ENCODE data around the gene SLC16A11. TPM values are rescaled to one million over a fixed set of nuclear protein-coding genes. Genes with fewer than 3 reads are reported as not detected.
A peak's percentile ranks its signal among the peaks of the same experiment; 100 is the strongest.

Gene SLC16A11
- total RNA-seq, 1 donor from 2014 or later = 3.9 TPM

- H3K36me3 Mint-ChIP-seq = no peaks in the 10 kb centered on the region
- no peak for DNase-seq (ENCODE audit: extremely low spot score, unreplicated experiment)
- H3K27ac Mint-ChIP-seq = peak overlapping the region; percentile 36
- peak overlapping the region; percentile 36 for H3K4me3 Mint-ChIP-seq
- peaks cover 12% of the 10 kb centered on the region for H3K4me1 Mint-ChIP-seq (ENCODE audit: unreplicated experiment)
- peaks cover 44% of the 10 kb centered on the region for H3K27me3 Mint-ChIP-seq
- no peak for TF ChIP-seq CTCF (conservative IDR thresholded peaks at IDR 0.05)
- H3K9me3 Mint-ChIP-seq = no peaks in the 10 kb centered on the region
Measured at GRCh38 chr17:7019839-7020519, 23.9 kb downstream of the SLC16A11 start.

- no peaks in the 10 kb centered on the region for H3K9me3 Mint-ChIP-seq
- DNase-seq (ENCODE audit: extremely low spot score, unreplicated experiment) = no peak
- peaks cover 37% of the 10 kb centered on the region for H3K27me3 Mint-ChIP-seq
- no peak overlapping the region for H3K27ac Mint-ChIP-seq
- no peak for TF ChIP-seq CTCF (conservative IDR thresholded peaks at IDR 0.05)
- peaks cover 14% of the 10 kb centered on the region for H3K4me1 Mint-ChIP-seq (ENCODE audit: unreplicated experiment)
- H3K4me3 Mint-ChIP-seq = no peak overlapping the region
- no peaks in the 10 kb centered on the region for H3K36me3 Mint-ChIP-seq
Measured at GRCh38 chr17:7019367-7019766, 24.5 kb downstream of the SLC16A11 start.

- Mint-ChIP-seq H3K4me1 (ENCODE audit: unreplicated experiment) (peaks cover 21% of the 10 kb centered on the region), H3K9me3 (no peaks in the 10 kb centered on the region), H3K4me3 (no peak overlapping the region), H3K27ac (peak overlapping the region; percentile 34), H3K27me3 (peaks cover 29% of the 10 kb centered on the region), H3K36me3 (no peaks in the 10 kb centered on the region)
- no peak for TF ChIP-seq CTCF (conservative IDR thresholded peaks at IDR 0.05)
- no peak for DNase-seq (ENCODE audit: extremely low spot score, unreplicated experiment)
Measured at GRCh38 chr17:7018331-7018964, 25.4 kb downstream of the SLC16A11 start.

- H3K36me3 Mint-ChIP-seq = no peaks in the 10 kb centered on the region
- no peak for TF ChIP-seq CTCF (conservative IDR thresholded peaks at IDR 0.05)
- H3K4me1 Mint-ChIP-seq (ENCODE audit: unreplicated experiment) = peaks cover 24% of the 10 kb centered on the region
- no peak for DNase-seq (ENCODE audit: extremely low spot score, unreplicated experiment)
- H3K27ac Mint-ChIP-seq = peak overlapping the region; percentile 56
- H3K9me3 Mint-ChIP-seq = no peaks in the 10 kb centered on the region
- H3K4me3 Mint-ChIP-seq = no peak overlapping the region
- peaks cover 23% of the 10 kb centered on the region for H3K27me3 Mint-ChIP-seq
Measured at GRCh38 chr17:7017827-7018200, 26.1 kb downstream of the SLC16A11 start.

GRCh38 chr17:7016886-7017826, 26.7 kb downstream of the SLC16A11 start:
- Mint-ChIP-seq H3K27ac (peak overlapping the region; percentile 56), H3K9me3 (no peaks in the 10 kb centered on the region), H3K36me3 (no peaks in the 10 kb centered on the region), H3K4me3 (peak overlapping the region; percentile 47), H3K4me1 (ENCODE audit: unreplicated experiment) (peaks cover 25% of the 10 kb centered on the region), H3K27me3 (peaks cover 17% of the 10 kb centered on the region)
- TF ChIP-seq CTCF (conservative IDR thresholded peaks at IDR 0.05) = no peak
- DNase-seq (ENCODE audit: extremely low spot score, unreplicated experiment) = no peak

Data from type B pancreatic cell (in vitro differentiated cells).